ENCODE data around the gene MRPS10.

MRPS10 gene

GRCh38 chr6:42254505-42254904 lies 36.8 kb upstream of the MRPS10 start:
- DNase-seq (ENCODE audit: low spot score): no peak
- in situ Hi-C loops (cut with MboI; ENCODE audit: low sequenced_read_pairs, unreplicated experiment): no loop called here
- TF ChIP-seq CTCF (IDR thresholded peaks at IDR 0.05; ENCODE audit: borderline replicate concordance, control extremely low read depth, extremely low read depth, insufficient read depth, missing control alignments): no peak

- no peak for DNase-seq (ENCODE audit: low spot score)
- in situ Hi-C loops (cut with MboI; ENCODE audit: low sequenced_read_pairs, unreplicated experiment): no loop called here
- TF ChIP-seq CTCF (IDR thresholded peaks at IDR 0.05; ENCODE audit: borderline replicate concordance, control extremely low read depth, extremely low read depth, insufficient read depth, missing control alignments): no peak
These were observed 34.4 kb upstream of the MRPS10 start for GRCh38 chr6:42251911-42252637.

GRCh38 chr6:42251500-42251899 lies 33.8 kb upstream of the MRPS10 start:
- no peak for DNase-seq (ENCODE audit: low spot score)
- in situ Hi-C loops (cut with MboI; ENCODE audit: low sequenced_read_pairs, unreplicated experiment): no loop called here
- no peak for TF ChIP-seq CTCF (IDR thresholded peaks at IDR 0.05; ENCODE audit: borderline replicate concordance, control extremely low read depth, extremely low read depth, insufficient read depth, missing control alignments)

- in situ Hi-C loops (cut with MboI; ENCODE audit: low sequenced_read_pairs, unreplicated experiment): no loop called here
- DNase-seq (ENCODE audit: low spot score): no peak
- no peak for TF ChIP-seq CTCF (IDR thresholded peaks at IDR 0.05; ENCODE audit: borderline replicate concordance, control extremely low read depth, extremely low read depth, insufficient read depth, missing control alignments)
These were observed 32.7 kb upstream of the MRPS10 start for GRCh38 chr6:42250274-42250931.

GRCh38 chr6:42249279-42249678 lies 31.6 kb upstream of the MRPS10 start:
- in situ Hi-C loops (cut with MboI; ENCODE audit: low sequenced_read_pairs, unreplicated experiment): no loop called here
- TF ChIP-seq CTCF (IDR thresholded peaks at IDR 0.05; ENCODE audit: borderline replicate concordance, control extremely low read depth, extremely low read depth, insufficient read depth, missing control alignments): no peak

GRCh38 chr6:42243046-42243445 lies 25.4 kb upstream of the MRPS10 start:
- in situ Hi-C loops (cut with MboI; ENCODE audit: low sequenced_read_pairs, unreplicated experiment): no loop called here
- no peak for DNase-seq (ENCODE audit: low spot score)

More at GRCh38 chr6:42249279-42249678, 31.6 kb upstream of the MRPS10 start:
- no peak for DNase-seq (ENCODE audit: low spot score)

More at GRCh38 chr6:42243046-42243445, 25.4 kb upstream of the MRPS10 start:
- TF ChIP-seq CTCF (IDR thresholded peaks at IDR 0.05; ENCODE audit: borderline replicate concordance, control extremely low read depth, extremely low read depth, insufficient read depth, missing control alignments): no peak

Data from GM13976 (cell line).